ENCODE results near the gene C2CD3.

GRCh38 chr11:74141241-74141695 lies 29.5 kb downstream of the C2CD3 start:
- TF ChIP-seq CTCF (IDR thresholded peaks at IDR 0.05) (no peak), POLR2A (IDR thresholded peaks at IDR 0.05) (no peak)
